CD8-positive, alpha-beta memory T cell (primary cell): ENCODE data around the gene GRIN3A. TPM values are rescaled to one million over a fixed set of nuclear protein-coding genes. Genes with fewer than 3 reads are reported as not detected.
A peak's percentile ranks its signal among the peaks of the same experiment; 100 is the strongest.

Source experiments
- CTCF ChIA-PET: fragments of 350-600 bp; sonication (Branson Sonifier 250); formaldehyde crosslinking; loops from one replicate; lab custom pipeline; 2021; ENCODE audit warnings: antibody characterized with exemption; lab: Charles Lee
- POLR2A ChIA-PET: fragments of 350-600 bp; sonication (Branson Sonifier 250); formaldehyde crosslinking; loops from one replicate; lab custom pipeline; 2021; ENCODE audit warnings: antibody characterized with exemption; lab: Charles Lee
- DNase-seq, 5 donors: peaks; one replicate each; pipeline versions ENCODE4 v3.0.0 to v3.0.0-alpha.2; 2020 to 2022; ENCODE audit warnings: mixed read lengths in 1 of 5
- H3K27ac ChIP-seq: one replicate; pipeline ENCODE4 v1.7.0; 2013; ENCODE audit warnings: low read depth, mild to moderate bottlenecking, low read length, moderate library complexity
- H3K27me3 ChIP-seq: 2 replicates; pipeline ENCODE4 v1.7.0; 2013; ENCODE audit warnings: low read length, mild to moderate bottlenecking; ENCODE audit not compliant: insufficient read depth, poor library complexity, severe bottlenecking
- H3K36me3 ChIP-seq: 2 replicates; pipeline ENCODE4 v1.7.0; 2013; ENCODE audit warnings: mild to moderate bottlenecking, low read length, moderate library complexity; ENCODE audit not compliant: insufficient read depth
- H3K4me1 ChIP-seq: 2 replicates; pipeline ENCODE4 v1.7.0; 2013; ENCODE audit warnings: mild to moderate bottlenecking, low read length, moderate library complexity; ENCODE audit not compliant: insufficient read depth
- H3K4me3 ChIP-seq: 2 replicates; pipeline ENCODE4 v1.7.0; 2013; ENCODE audit warnings: mild to moderate bottlenecking, low read length
- H3K9me3 ChIP-seq: 2 replicates; pipeline ENCODE4 v1.7.0; 2013; ENCODE audit warnings: mild to moderate bottlenecking, low read length
- H3K27ac Mint-ChIP-seq, 8 donors: one replicate each; pipeline ENCODE4 v1.8.0; 2020 to 2021; ENCODE audit warnings: mixed read lengths in 8 of 8, mild to moderate bottlenecking in 6 of 8, inconsistent platforms in 3 of 8, moderate library complexity in 3 of 8
- H3K27me3 Mint-ChIP-seq, 2 donors: one replicate each; pipeline ENCODE4 v1.8.0; 2020 to 2021; ENCODE audit warnings: mixed read lengths in 2 of 2, mild to moderate bottlenecking in 1 of 2, moderate library complexity in 1 of 2
- H3K36me3 Mint-ChIP-seq, 3 donors: one replicate each; pipeline ENCODE4 v1.8.0; 2020 to 2021; ENCODE audit warnings: mixed read lengths in 3 of 3, inconsistent platforms in 1 of 3, mild to moderate bottlenecking in 1 of 3
- H3K4me1 Mint-ChIP-seq, 3 donors: one replicate each; pipeline ENCODE4 v1.8.0; 2020 to 2021; ENCODE audit warnings: mixed read lengths in 3 of 3, inconsistent platforms in 1 of 3, mild to moderate bottlenecking in 1 of 3
- H3K4me3 Mint-ChIP-seq, 7 donors: one replicate each; pipeline ENCODE4 v1.8.0; 2020 to 2021; ENCODE audit warnings: mixed read lengths in 7 of 7, mild to moderate bottlenecking in 6 of 7, moderate library complexity in 4 of 7, inconsistent platforms in 2 of 7
- H3K9me3 Mint-ChIP-seq, 5 donors: one replicate each; pipeline ENCODE4 v1.8.0; 2020 to 2022; ENCODE audit warnings: mixed read lengths in 5 of 5, mild to moderate bottlenecking in 3 of 5, moderate library complexity in 2 of 5, inconsistent platforms in 1 of 5
- polyA plus RNA-seq: library from polyadenylated mRNA; unstranded; fragments of 300-500 nt; fragmentation: Illumina TruSeq; gene quantifications from one replicate; pipeline ENCODE4 v1.2.3, GENCODE V29; 2021
- total RNA-seq, 2 experiments: library from RNA; stranded (reverse); gene quantifications; one replicate each; pipeline ENCODE4 v1.2.3, GENCODE V29; 2021

GRIN3A gene
- total and polyA plus RNA-seq, 3 experiments from 2014 or later: 0.03 TPM; not detected in 2

- Histone ChIP-seq H3K27me3 (no peaks in the 10 kb centered on the region), H3K27ac (no peak overlapping the region), H3K9me3 (no peaks in the 10 kb centered on the region), H3K36me3 (no peaks in the 10 kb centered on the region), H3K4me1 (no peaks in the 10 kb centered on the region), H3K4me3 (no peak overlapping the region)
- Mint-ChIP-seq H3K9me3 (no peaks in the 10 kb centered on the region), H3K27me3 (peaks cover 0 to 6% of the 10 kb centered on the region in 2 donors), H3K4me3 (no peak overlapping the region), H3K36me3 (no peaks in the 10 kb centered on the region), H3K27ac (no peak overlapping the region), H3K4me1 (no peaks in the 10 kb centered on the region)
- POLR2A ChIA-PET: no interaction called here
- CTCF ChIA-PET: no interaction called here
- DNase-seq: no peak
Observed at GRCh38 chr9:101635473-101635872, 103.0 kb downstream of the GRIN3A start.

- no peaks in the 10 kb centered on the region for H3K9me3 Mint-ChIP-seq
- no peaks in the 10 kb centered on the region for H3K36me3 Mint-ChIP-seq
- Histone ChIP-seq H3K36me3 (no peaks in the 10 kb centered on the region), H3K9me3 (no peaks in the 10 kb centered on the region), H3K4me1 (no peaks in the 10 kb centered on the region), H3K4me3 (no peak overlapping the region), H3K27me3 (no peaks in the 10 kb centered on the region), H3K27ac (no peak overlapping the region)
- POLR2A ChIA-PET: no interaction called here
- CTCF ChIA-PET: no interaction called here
- no peak for DNase-seq
- H3K4me3 Mint-ChIP-seq: no peak overlapping the region
- H3K27ac Mint-ChIP-seq: no peak overlapping the region
- no peaks in the 10 kb centered on the region for H3K4me1 Mint-ChIP-seq
- H3K27me3 Mint-ChIP-seq: peaks cover 0 to 6% of the 10 kb centered on the region in 2 donors
Observed at GRCh38 chr9:101634741-101635409, 103.6 kb downstream of the GRIN3A start.

- H3K4me3 Mint-ChIP-seq: no peak overlapping the region
- H3K9me3 ChIP-seq: no peaks in the 10 kb centered on the region
- no peaks in the 10 kb centered on the region for H3K36me3 Mint-ChIP-seq
- no peak for DNase-seq
- H3K4me3 ChIP-seq: no peak overlapping the region
- H3K9me3 Mint-ChIP-seq: no peaks in the 10 kb centered on the region
- ChIA-PET CTCF (no interaction called here), POLR2A (no interaction called here)
- H3K4me1 ChIP-seq: no peaks in the 10 kb centered on the region
- no peaks in the 10 kb centered on the region for H3K27me3 ChIP-seq
- no peaks in the 10 kb centered on the region for H3K36me3 ChIP-seq
- H3K27ac Mint-ChIP-seq: no peak overlapping the region
- H3K27ac ChIP-seq: no peak overlapping the region
- no peaks in the 10 kb centered on the region for H3K4me1 Mint-ChIP-seq
- peaks cover 0 to 6% of the 10 kb centered on the region in 2 donors for H3K27me3 Mint-ChIP-seq
Observed at GRCh38 chr9:101632611-101633010, 105.8 kb downstream of the GRIN3A start.

GRCh38 chr9:101631892-101632291, 106.6 kb downstream of the GRIN3A start:
- no peak overlapping the region for H3K4me3 ChIP-seq
- no peaks in the 10 kb centered on the region for H3K4me1 Mint-ChIP-seq
- no peaks in the 10 kb centered on the region for H3K27me3 ChIP-seq
- H3K36me3 Mint-ChIP-seq: no peaks in the 10 kb centered on the region
- ChIA-PET POLR2A (no interaction called here), CTCF (no interaction called here)
- DNase-seq: no peak
- no peaks in the 10 kb centered on the region for H3K4me1 ChIP-seq
- no peaks in the 10 kb centered on the region for H3K36me3 ChIP-seq
- peaks cover 0 to 4% of the 10 kb centered on the region in 2 donors for H3K27me3 Mint-ChIP-seq
- H3K9me3 ChIP-seq: no peaks in the 10 kb centered on the region
- no peak overlapping the region for H3K27ac ChIP-seq
- no peak overlapping the region for H3K4me3 Mint-ChIP-seq
- H3K27ac Mint-ChIP-seq: peak overlapping the region in 1 of 8 donors; percentile 15
- H3K9me3 Mint-ChIP-seq: no peaks in the 10 kb centered on the region

- Mint-ChIP-seq H3K4me1 (no peaks in the 10 kb centered on the region), H3K27me3 (peaks cover 0 to 4% of the 10 kb centered on the region in 2 donors), H3K9me3 (peaks cover 0 to 3% (median 0%) of the 10 kb centered on the region in 5 donors), H3K27ac (no peak overlapping the region), H3K36me3 (no peaks in the 10 kb centered on the region), H3K4me3 (no peak overlapping the region)
- Histone ChIP-seq H3K9me3 (no peaks in the 10 kb centered on the region), H3K27me3 (no peaks in the 10 kb centered on the region), H3K4me1 (no peaks in the 10 kb centered on the region), H3K27ac (no peak overlapping the region), H3K4me3 (no peak overlapping the region), H3K36me3 (no peaks in the 10 kb centered on the region)
- ChIA-PET CTCF (no interaction called here), POLR2A (no interaction called here)
- DNase-seq: no peak
Observed at GRCh38 chr9:101629636-101630035, 108.8 kb downstream of the GRIN3A start.

- Mint-ChIP-seq H3K27me3 (peaks cover 0 to 4% of the 10 kb centered on the region in 2 donors), H3K36me3 (no peaks in the 10 kb centered on the region)
- H3K27me3 ChIP-seq: no peaks in the 10 kb centered on the region
Observed at GRCh38 chr9:101628173-101628572, 110.3 kb downstream of the GRIN3A start.

GRCh38 chr9:101626295-101626694, 112.2 kb downstream of the GRIN3A start:
- ChIA-PET POLR2A (no interaction called here), CTCF (no interaction called here)
- Histone ChIP-seq H3K36me3 (no peaks in the 10 kb centered on the region), H3K27me3 (no peaks in the 10 kb centered on the region), H3K4me3 (no peak overlapping the region), H3K27ac (no peak overlapping the region), H3K4me1 (no peaks in the 10 kb centered on the region), H3K9me3 (no peaks in the 10 kb centered on the region)
- Mint-ChIP-seq H3K4me3 (no peak overlapping the region), H3K27me3 (no peaks in the 10 kb centered on the region), H3K27ac (no peak overlapping the region), H3K36me3 (no peaks in the 10 kb centered on the region), H3K4me1 (no peaks in the 10 kb centered on the region), H3K9me3 (peaks cover 0 to 3% (median 0%) of the 10 kb centered on the region in 5 donors)
- DNase-seq: no peak

More at GRCh38 chr9:101628173-101628572, 110.3 kb downstream of the GRIN3A start:
- H3K9me3 ChIP-seq: no peaks in the 10 kb centered on the region
- no peak for DNase-seq
- POLR2A ChIA-PET: no interaction called here
- H3K4me1 ChIP-seq: no peaks in the 10 kb centered on the region
- CTCF ChIA-PET: no interaction called here
- Mint-ChIP-seq H3K9me3 (peaks cover 0 to 3% (median 0%) of the 10 kb centered on the region in 5 donors), H3K4me1 (no peaks in the 10 kb centered on the region), H3K27ac (peak overlapping the region in 1 of 8 donors; percentile 0), H3K4me3 (no peak overlapping the region)
- no peak overlapping the region for H3K4me3 ChIP-seq
- H3K36me3 ChIP-seq: no peaks in the 10 kb centered on the region
- no peak overlapping the region for H3K27ac ChIP-seq

GRCh38 chr9:101625876-101626275, 112.6 kb downstream of the GRIN3A start:
- no peaks in the 10 kb centered on the region for H3K36me3 Mint-ChIP-seq
- H3K4me3 Mint-ChIP-seq: no peak overlapping the region
- no peaks in the 10 kb centered on the region for H3K4me1 Mint-ChIP-seq
- no peak overlapping the region for H3K4me3 ChIP-seq
- H3K4me1 ChIP-seq: no peaks in the 10 kb centered on the region
- H3K27me3 ChIP-seq: no peaks in the 10 kb centered on the region
- no peaks in the 10 kb centered on the region for H3K36me3 ChIP-seq
- H3K27ac ChIP-seq: no peak overlapping the region
- H3K9me3 Mint-ChIP-seq: peaks cover 0 to 3% (median 0%) of the 10 kb centered on the region in 5 donors
- CTCF ChIA-PET: no interaction called here
- POLR2A ChIA-PET: no interaction called here
- no peak overlapping the region for H3K27ac Mint-ChIP-seq
- DNase-seq: no peak
- H3K9me3 ChIP-seq: no peaks in the 10 kb centered on the region
- H3K27me3 Mint-ChIP-seq: no peaks in the 10 kb centered on the region
